SK-N-SH (cell line): ENCODE measurements around the gene KIF16B.

Experiments used
- CTCF ChIP-seq: fragments of 200-600 bp; sonication (generic); IDR thresholded peaks from 2 replicates; pipeline ENCODE4 v1.6.1; 2017; ENCODE audit warnings: antibody characterized with exemption, mild to moderate bottlenecking, moderate library complexity
- FOSL2 ChIP-seq: IDR thresholded peaks from 2 replicates; pipeline ENCODE4 v1.4.0; 2012; ENCODE audit warnings: low read depth, mild to moderate bottlenecking, moderate library complexity, borderline replicate concordance
- FOXJ3 ChIP-seq: sonication (generic); formaldehyde crosslinking; IDR thresholded peaks from 2 replicates; pipeline ENCODE4 v1.5.1; 2020; ENCODE audit warnings: mild to moderate bottlenecking, missing genetic modification reagents
- MXI1 ChIP-seq: IDR thresholded peaks from 2 replicates; pipeline ENCODE4 v1.6.1; 2012; ENCODE audit warnings: mild to moderate bottlenecking, low read depth, low read length, improper control_type of control experiment
- POLR2AphosphoS5 ChIP-seq: IDR thresholded peaks from 2 replicates; pipeline ENCODE4 v1.6.1; 2012; ENCODE audit warnings: low read depth, low read length
- REST ChIP-seq: IDR thresholded peaks from 2 replicates; pipeline ENCODE4 v1.6.1; 2012; ENCODE audit warnings: mild to moderate bottlenecking, low read depth, low read length, moderate library complexity
- RXRA ChIP-seq: IDR thresholded peaks from 2 replicates; pipeline ENCODE4 v1.4.0; 2012; ENCODE audit warnings: low read depth, mild to moderate bottlenecking, borderline replicate concordance
- TF ChIP-seq, protein P1 (sequence below): IDR thresholded peaks from 2 replicates; pipeline ENCODE4 v1.4.0; 2012; ENCODE audit warnings: low read depth, borderline replicate concordance
- TF ChIP-seq, protein P2 (sequence below): IDR thresholded peaks from 2 replicates; pipeline ENCODE4 v1.4.0; 2012; ENCODE audit warnings: low read depth, borderline replicate concordance
- TF ChIP-seq, protein P3 (sequence below): IDR thresholded peaks from 2 replicates; pipeline ENCODE4; 2012

- TF ChIP-seq CTCF, result no peak
- no peak for TF ChIP-seq POLR2AphosphoS5
- TF ChIP-seq REST, result no peak
- TF ChIP-seq, protein P1, sequence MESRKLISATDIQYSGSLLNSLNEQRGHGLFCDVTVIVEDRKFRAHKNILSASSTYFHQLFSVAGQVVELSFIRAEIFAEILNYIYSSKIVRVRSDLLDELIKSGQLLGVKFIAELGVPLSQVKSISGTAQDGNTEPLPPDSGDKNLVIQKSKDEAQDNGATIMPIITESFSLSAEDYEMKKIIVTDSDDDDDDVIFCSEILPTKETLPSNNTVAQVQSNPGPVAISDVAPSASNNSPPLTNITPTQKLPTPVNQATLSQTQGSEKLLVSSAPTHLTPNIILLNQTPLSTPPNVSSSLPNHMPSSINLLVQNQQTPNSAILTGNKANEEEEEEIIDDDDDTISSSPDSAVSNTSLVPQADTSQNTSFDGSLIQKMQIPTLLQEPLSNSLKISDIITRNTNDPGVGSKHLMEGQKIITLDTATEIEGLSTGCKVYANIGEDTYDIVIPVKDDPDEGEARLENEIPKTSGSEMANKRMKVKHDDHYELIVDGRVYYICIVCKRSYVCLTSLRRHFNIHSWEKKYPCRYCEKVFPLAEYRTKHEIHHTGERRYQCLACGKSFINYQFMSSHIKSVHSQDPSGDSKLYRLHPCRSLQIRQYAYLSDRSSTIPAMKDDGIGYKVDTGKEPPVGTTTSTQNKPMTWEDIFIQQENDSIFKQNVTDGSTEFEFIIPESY, result no peak
- no peak for TF ChIP-seq FOSL2
- TF ChIP-seq, protein P2, sequence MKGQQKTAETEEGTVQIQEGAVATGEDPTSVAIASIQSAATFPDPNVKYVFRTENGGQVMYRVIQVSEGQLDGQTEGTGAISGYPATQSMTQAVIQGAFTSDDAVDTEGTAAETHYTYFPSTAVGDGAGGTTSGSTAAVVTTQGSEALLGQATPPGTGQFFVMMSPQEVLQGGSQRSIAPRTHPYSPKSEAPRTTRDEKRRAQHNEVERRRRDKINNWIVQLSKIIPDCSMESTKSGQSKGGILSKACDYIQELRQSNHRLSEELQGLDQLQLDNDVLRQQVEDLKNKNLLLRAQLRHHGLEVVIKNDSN, result no peak
- no peak for TF ChIP-seq FOXJ3 (CRISPR knock-in tag)
- no peak for TF ChIP-seq MXI1
- no peak for TF ChIP-seq RXRA
- TF ChIP-seq, protein P3, sequence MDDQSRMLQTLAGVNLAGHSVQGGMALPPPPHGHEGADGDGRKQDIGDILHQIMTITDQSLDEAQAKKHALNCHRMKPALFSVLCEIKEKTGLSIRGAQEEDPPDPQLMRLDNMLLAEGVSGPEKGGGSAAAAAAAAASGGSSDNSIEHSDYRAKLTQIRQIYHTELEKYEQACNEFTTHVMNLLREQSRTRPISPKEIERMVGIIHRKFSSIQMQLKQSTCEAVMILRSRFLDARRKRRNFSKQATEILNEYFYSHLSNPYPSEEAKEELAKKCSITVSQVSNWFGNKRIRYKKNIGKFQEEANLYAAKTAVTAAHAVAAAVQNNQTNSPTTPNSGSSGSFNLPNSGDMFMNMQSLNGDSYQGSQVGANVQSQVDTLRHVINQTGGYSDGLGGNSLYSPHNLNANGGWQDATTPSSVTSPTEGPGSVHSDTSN, result no peak
Observed at GRCh38 chr20:16301986-16302385, 271.3 kb downstream of the KIF16B start.
